Measurements from ENCODE around the gene CACNA1I.
A peak's percentile ranks its signal among the peaks of the same experiment; 100 is the strongest.

The CACNA1I gene

GRCh38 chr22:39671936-39672335, 101.4 kb downstream of the CACNA1I start:
- DNase-seq = no peak

GRCh38 chr22:39674536-39674935, 104.0 kb downstream of the CACNA1I start:
- DNase-seq = no peak

DNA sequence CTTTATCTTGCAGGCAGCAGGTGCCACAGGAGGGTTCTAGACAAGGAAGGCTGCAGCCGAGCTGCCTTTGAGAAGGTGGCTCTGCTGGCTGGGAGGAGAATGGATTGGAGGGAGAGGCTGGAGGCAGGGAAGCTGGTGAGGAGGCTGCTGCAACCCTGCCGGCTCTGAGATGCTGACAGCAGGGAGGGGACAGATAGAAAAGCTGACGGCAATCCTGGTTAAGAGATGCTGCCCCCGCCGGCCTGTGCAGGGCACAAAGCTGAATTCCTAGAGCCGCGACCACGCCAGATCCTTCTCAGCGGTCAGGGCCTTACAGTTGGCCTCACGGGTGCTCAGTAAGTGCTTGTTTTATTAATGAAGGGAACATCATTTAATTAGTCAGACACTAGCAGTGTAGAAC, 105.4 kb downstream of the CACNA1I start:
- no peak for DNase-seq

DNA sequence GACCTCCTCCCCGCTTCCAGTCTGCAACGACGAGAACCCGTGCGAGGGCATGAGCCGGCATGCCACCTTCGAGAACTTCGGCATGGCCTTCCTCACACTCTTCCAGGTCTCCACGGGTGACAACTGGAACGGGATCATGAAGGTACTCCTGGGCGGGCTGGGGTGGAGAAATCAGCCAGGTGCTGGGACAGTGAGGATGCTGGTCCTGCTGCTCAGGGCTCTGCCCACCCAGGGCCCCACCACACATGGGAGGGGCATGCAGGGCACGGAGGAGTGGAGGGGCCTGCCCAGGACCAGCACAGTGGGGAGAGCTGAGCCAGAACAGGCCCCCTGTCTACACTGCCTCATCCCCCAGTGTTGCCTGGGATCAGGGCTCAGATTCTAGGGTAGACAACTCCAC, 107.4 kb downstream of the CACNA1I start:
- no peak for DNase-seq

- DNase-seq = no peak
Measured at GRCh38 chr22:39678862-39679490, 108.4 kb downstream of the CACNA1I start.

DNA sequence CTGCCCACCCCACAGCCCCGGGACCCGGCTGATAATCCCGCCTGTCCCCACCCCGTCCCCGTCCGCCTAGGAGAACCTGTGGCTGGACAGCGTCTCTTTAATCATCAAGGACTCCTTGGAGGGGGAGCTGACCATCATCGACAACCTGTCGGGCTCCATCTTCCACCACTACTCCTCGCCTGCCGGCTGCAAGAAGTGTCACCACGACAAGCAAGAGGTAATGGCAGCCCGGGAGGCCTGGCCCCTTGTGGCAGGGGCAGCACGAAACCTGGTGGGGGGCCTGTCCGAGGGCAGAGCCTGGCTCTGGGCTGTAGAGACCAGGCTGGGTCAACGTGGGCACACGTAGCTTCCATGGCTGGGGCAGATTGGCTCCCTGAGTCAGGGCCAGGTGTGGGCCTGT, 109.1 kb downstream of the CACNA1I start:
- DNase-seq = no peak

DNA sequence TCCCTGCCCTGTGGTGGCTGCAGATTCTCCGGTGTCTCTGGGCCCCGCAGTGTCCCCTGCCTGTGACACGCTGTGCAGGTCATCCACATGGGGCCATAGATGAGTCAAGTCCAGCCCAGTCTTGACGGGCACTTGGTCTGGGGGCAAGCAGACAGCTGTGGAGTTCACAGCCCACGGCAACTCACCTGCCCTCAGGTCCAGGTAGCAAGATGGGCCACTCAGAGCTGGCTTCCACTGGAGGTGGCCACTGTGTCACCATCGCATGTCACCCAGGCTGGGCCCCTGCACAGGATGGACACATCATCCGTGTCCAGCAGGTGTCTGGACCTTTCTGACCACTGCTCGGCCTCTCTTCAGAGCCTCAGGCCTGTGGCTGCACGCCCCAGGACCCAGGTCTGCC, 109.9 kb downstream of the CACNA1I start:
- no peak for DNase-seq

- DNase-seq = no peak
Measured at GRCh38 chr22:39681038-39681861, 110.7 kb downstream of the CACNA1I start.

- DNase-seq = no peak
Measured at GRCh38 chr22:39682994-39683393, 112.4 kb downstream of the CACNA1I start.

DNA sequence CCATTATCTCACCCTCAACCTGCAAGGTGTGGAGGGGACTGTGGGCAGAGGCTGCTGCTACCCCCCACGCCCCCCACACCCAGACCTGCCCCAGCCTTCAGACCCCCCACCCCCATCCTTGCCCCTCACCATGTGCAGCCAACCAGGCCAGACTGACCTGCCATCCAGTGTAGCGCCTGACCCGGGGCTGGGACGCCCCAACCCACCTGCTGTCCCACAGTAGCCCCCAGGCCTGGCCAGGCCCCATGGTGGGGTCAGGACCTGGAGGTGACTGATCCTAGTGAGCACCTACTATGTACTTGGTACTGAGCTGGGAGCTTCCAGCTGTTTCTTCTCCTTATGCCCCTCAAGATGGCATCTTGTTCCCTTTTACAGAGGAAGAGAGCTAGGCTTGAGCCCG, 113.1 kb downstream of the CACNA1I start:
- no peak for DNase-seq

DNA sequence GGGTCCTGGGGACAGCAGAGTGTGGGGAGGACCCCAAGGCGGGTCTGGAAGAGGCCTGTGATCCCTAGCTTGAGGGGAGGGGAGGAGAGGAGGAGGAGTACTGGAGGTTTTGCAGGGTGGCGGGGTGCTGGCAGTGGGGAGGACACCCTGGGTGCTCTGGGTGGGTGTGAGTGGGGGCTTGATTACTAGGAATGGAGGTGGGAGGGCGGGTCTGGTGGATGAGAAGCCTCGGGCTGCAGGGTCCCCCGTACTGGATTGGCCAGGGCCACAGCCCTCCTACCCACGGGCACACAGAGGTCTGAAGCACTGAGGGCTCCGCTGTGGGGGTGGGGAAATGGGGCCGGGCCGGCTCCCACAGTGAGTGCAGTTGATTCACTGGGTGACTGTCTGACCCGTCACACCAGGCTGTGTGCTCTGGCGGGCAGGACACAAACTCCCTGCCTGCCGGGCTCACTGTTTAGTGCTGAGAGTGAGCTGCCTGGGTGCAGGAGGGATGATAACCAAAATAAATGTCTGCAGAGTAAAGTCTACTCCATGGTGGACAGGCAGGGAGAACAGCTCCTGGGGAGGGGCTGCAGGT, 114.2 kb downstream of the CACNA1I start:
- DNase-seq = no peak

DNA sequence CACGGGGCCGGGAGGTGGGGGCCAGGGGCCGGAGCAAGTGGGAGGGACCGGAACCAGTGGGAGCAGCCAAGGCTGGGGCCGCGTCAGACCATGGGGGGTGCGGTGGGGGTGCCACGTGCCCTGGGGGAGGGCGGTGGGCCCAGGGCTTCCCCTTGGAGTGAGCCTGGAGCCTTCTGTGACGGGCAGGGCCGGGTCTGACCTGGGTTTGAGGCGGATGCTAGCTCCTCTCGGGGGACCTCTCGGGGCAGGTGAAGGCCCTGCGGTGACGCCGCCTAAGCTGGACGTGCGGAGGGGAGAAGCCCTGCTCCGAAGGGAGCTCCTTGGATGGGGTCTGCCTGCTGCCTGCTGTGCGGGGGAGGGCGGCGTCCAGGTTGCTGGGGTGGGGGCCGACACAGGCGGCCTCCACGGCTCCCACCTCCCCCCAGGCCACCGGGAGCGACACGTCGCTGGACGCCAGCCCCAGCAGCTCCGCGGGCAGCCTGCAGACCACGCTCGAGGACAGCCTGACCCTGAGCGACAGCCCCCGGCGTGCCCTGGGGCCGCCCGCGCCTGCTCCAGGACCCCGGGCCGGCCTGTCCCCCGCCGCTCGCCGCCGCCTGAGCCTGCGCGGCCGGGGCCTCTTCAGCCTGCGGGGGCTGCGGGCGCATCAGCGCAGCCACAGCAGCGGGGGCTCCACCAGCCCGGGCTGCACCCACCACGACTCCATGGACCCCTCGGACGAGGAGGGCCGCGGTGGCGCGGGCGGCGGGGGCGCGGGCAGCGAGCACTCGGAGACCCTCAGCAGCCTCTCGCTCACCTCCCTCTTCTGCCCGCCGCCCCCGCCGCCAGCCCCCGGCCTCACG, 115.0 kb downstream of the CACNA1I start:
- DNase-seq = no peak

DNA sequence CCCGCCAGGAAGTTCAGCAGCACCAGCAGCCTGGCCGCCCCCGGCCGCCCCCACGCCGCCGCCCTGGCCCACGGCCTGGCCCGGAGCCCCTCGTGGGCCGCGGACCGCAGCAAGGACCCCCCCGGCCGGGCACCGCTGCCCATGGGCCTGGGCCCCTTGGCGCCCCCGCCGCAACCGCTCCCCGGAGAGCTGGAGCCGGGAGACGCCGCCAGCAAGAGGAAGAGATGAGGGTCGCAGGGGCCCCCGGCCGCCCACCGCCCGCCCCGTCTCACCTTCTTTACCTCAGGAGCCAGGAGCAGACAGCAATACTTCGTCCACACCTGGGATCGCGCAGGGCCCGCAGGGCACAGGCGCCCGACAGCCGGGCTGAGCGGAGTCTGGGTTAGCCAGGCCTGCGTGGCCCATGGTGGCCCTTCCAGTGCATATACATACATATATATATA, 115.6 kb downstream of the CACNA1I start:
- no peak for DNase-seq

GRCh38 chr22:39686776-39687525, 116.4 kb downstream of the CACNA1I start:
- no peak for DNase-seq

DNA sequence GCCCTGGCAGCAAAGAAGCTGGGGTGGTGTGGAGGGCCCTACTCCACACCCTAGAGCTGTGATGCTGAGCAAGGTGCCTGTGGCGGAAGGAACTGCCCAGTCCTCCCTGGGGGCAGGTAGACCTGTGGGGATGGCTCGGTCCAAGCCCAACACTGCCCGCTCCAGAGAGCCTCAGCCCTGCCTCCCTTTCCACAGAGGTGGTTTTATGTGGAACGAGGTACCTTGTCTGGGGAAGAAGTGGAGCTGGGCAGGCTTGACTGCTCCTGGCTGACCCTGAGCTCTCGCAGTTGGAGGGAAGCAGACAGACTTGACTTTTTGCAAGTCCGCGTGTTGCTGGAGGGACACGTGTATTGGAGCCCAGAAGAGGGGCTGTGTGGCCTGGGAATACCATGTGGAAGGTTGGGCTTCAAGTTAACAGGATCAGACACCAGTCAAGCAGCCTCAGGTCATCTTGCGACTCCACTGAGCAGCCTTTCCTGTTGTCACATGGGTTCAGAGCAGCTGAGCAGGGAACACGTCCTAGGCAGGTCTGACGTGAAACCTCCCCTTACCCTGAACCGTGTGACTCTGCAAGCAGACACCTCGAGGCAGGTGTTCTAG, 117.7 kb downstream of the CACNA1I start:
- DNase-seq = no peak

GRCh38 chr22:39689421-39689820, 118.9 kb downstream of the CACNA1I start:
- DNase-seq = no peak

GRCh38 chr22:39690881-39691605, 120.5 kb downstream of the CACNA1I start:
- DNase-seq = no peak

GRCh38 chr22:39693943-39694500, 123.5 kb downstream of the CACNA1I start:
- DNase-seq = no peak

- no peak for DNase-seq
Measured at GRCh38 chr22:39697790-39698430, 127.4 kb downstream of the CACNA1I start.

DNA sequence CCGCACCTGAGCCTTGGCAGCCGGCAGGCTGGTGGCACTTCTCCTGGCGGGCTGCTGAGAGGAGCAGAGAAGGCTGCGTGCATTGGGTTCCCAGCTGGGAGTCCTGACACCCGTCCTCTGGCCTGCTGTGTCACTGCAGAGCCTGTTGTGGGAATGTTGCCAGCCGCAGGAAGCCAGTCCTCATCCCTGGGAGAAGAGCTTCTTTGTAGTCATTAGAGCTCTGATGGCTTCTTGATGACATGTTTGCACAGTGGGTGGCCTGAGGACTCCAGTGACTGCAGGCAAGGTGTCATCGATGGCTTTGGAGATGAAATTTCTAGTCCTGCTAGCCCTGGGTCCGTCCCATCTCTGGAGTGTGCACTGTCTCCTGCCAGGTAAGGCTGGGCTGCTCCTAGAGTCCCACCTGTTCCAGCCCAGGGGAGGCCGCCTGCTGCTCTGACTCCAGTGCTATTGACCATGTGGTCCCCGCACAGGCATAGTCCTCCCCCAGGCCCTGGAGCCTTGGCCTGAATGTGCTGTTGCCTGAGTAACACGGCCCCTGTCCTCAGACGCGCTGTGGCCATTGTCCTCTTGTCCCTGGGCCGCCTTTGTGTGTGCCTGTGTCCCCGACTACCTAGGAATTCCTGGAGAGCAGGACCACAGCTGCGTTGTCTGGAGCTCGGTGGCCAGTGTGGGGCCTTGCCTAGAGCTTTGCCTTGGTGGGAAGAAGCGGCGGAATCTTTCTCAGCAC, 129.2 kb downstream of the CACNA1I start:
- peak; percentile 85 for DNase-seq

Measured in NCI-H1694 (cell line).